Measurements from ENCODE around the gene MEAK7. TPM values are rescaled to one million over a fixed set of nuclear protein-coding genes. Genes with fewer than 3 reads are reported as not detected.

Gene MEAK7
- total RNA-seq (ENCODE audit: low replicate concordance): 10.6 and 11.6 TPM in 2 replicates

DNA sequence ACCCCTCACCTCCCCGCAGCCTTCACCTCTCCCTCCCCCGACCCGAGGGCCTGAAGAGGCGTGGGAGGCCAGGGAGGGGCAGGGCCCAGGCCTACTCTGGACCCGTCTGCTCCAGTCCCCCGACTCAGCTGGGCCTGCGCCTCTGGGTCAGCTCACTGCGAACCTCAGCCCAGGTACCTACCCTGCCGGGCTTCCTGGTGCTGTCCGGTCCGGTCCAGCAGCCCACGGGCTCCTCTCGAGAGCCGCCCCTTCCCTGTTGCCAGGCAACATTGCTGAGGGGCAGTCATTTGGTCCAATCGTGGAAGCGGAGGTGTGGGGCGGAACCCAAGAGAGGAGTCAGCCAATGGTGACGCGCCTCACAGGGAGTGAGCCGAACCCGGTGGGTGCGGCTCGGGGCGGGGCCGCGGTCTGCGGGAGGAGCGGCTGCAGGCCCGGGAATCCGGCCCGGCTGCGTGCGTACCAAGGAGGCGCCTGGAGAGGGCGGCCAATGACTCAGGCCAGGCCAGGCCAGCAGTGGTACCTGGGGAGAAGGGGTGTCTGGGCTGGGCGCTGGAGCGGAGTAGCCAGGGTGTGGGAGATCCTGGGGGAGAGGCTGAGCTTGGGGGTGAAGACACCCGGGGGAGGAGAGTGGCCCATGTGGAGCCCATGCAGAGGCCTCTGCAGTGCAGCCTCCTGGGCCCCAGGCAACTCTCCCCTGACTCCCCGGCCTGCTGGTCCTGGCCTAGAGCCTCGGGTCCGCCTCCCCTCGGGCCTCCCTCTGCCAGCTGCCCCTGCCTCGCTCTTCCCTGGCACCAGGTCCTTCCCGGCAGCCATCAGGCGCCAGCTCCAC lies at the start of gene MEAK7:
TSS of gene MEAK7 (minus strand) at position 240 of the 829 bp plus-strand sequence. CDS start 6,573 bp downstream, outside the sequence.

Other genes with a start within 250 kb of the MEAK7 start
- gene WFDC1, start 209.8 kb downstream of the MEAK7 start, total RNA-seq (ENCODE audit: low replicate concordance): 0.45 and 0.47 TPM in 2 replicates
- gene ATP2C2, start 136.1 kb downstream of the MEAK7 start, total RNA-seq (ENCODE audit: low replicate concordance): not detected in 2 replicates
- gene COTL1, start 113.4 kb upstream of the MEAK7 start, total RNA-seq (ENCODE audit: low replicate concordance): 38.1 and 52.8 TPM in 2 replicates
- gene KLHL36, start 143.9 kb upstream of the MEAK7 start, total RNA-seq (ENCODE audit: low replicate concordance): 48.2 and 107 TPM in 2 replicates
- gene USP10, start 195.3 kb upstream of the MEAK7 start, total RNA-seq (ENCODE audit: low replicate concordance): 35.3 and 42.0 TPM in 2 replicates